HepG2 (cell line): ENCODE measurements around the gene DCTN3. TPM values are rescaled to one million over a fixed set of nuclear protein-coding genes. Genes with fewer than 3 reads are reported as not detected.

Source experiments
- ATAC-seq: fragments of 200-7000 bp; cut with Tn5 transposase; 3 replicates; pipeline ENCODE4 v1.9.1; 2020; ENCODE audit warnings: mild to moderate bottlenecking, moderate library complexity
- BruUV-seq: library from RNA; stranded (reverse); fragments of 400-500 nt; replicated peaks from 2 replicates; lab custom pipeline; 2021; lab: Mats Ljungman, UMichigan
- CTCF ChIA-PET: fragments of 300-600 bp; formaldehyde crosslinking; extraction: SDS; loops from one replicate; lab custom pipeline; 2021; ENCODE audit warnings: low total read pairs, inconsistent platforms, low intra/inter-chr PET ratio; lab: Yijun Ruan, JAX
- POLR2A ChIA-PET: fragments of 350-600 bp; sonication (Branson Sonifier 250); formaldehyde crosslinking; loops from one replicate; lab custom pipeline; 2020; ENCODE audit warnings: antibody characterized with exemption, inconsistent platforms; lab: Yijun Ruan, JAX
- DNase-seq: peaks from one replicate; pipeline ENCODE4 v3.0.0-alpha.2; 2015; ENCODE audit warnings: low spot score
- FAIRE-seq: peaks from 3 replicates; lab custom pipeline; 2011; peaks lifted over from hg19 to GRCh38; lab: Jason Lieb, UNC
- H2AFZ ChIP-seq: one replicate; pipeline ENCODE4 v1.6.1; 2011; ENCODE audit warnings: low read length, inconsistent platforms
- H3K27ac ChIP-seq: fragments of 300-600 bp; 3 replicates; pipeline ENCODE4 v1.8.0; 2011; ENCODE audit warnings: mixed run types, mild to moderate bottlenecking, mixed read lengths, low read length, inconsistent platforms; ENCODE audit not compliant: insufficient read depth; ENCODE audit errors: extremely low read length
- H3K27me3 ChIP-seq, 2 experiments: fragments of 200-600 bp in 1 of 2; 2 replicates in 1 of 2; 3 replicates in 1 of 2; pipeline versions ENCODE4 v1.6.0 to v1.8.0; 2011; ENCODE audit warnings: low read length in 2 of 2, mild to moderate bottlenecking in 2 of 2, moderate library complexity in 2 of 2, inconsistent platforms in 1 of 2; ENCODE audit not compliant: insufficient read depth in 2 of 2, control insufficient read depth in 1 of 2
- H3K36me3 ChIP-seq, 2 experiments: fragments of 200-600 bp in 1 of 2; replicated peaks in 1 of 2; 2 replicates in 1 of 2; 3 replicates in 1 of 2; pipeline versions ENCODE4 v1.5.1 to v1.8.0; 2011; ENCODE audit warnings: low read length in 2 of 2, inconsistent platforms in 1 of 2; ENCODE audit not compliant: insufficient read depth in 2 of 2, control insufficient read depth in 1 of 2
- H3K4me1 ChIP-seq: 2 replicates; pipeline ENCODE4 v1.5.1; 2012; ENCODE audit warnings: low read length, inconsistent platforms; ENCODE audit not compliant: insufficient read depth
- H3K4me2 ChIP-seq: 2 replicates; pipeline ENCODE4 v1.6.0; 2011; ENCODE audit warnings: low read depth, low read length, inconsistent platforms
- H3K4me3 ChIP-seq, 3 experiments: fragments of 200-600 bp in 1 of 3; sonication (generic), shearing (Covaris generic) in 1 of 3; replicated peaks in 1 of 3; 2 replicates each; pipeline ENCODE4 v1.5.1; 2011 to 2016; ENCODE audit warnings: low read length in 3 of 3, inconsistent platforms in 2 of 3, low read depth in 2 of 3, mild to moderate bottlenecking in 2 of 3, control low read depth in 1 of 3, mixed read lengths in 1 of 3; ENCODE audit not compliant: insufficient read depth in 1 of 3
- H3K79me2 ChIP-seq: one replicate; pipeline ENCODE4 v1.6.1; 2011; ENCODE audit warnings: low read length, inconsistent platforms; ENCODE audit not compliant: insufficient read depth
- H3K9ac ChIP-seq: 2 replicates; pipeline ENCODE4 v1.6.0; 2011; ENCODE audit warnings: mild to moderate bottlenecking, low read depth, low read length, inconsistent platforms; ENCODE audit not compliant: insufficient read depth
- H3K9me3 ChIP-seq: 2 replicates; pipeline ENCODE4 v1.5.1; 2012; ENCODE audit warnings: mild to moderate bottlenecking, low read length
- H4K20me1 ChIP-seq: 2 replicates; pipeline ENCODE4 v1.6.0; 2011; ENCODE audit warnings: inconsistent platforms, mild to moderate bottlenecking, low read length, moderate library complexity; ENCODE audit not compliant: insufficient read depth
- CAMTA2 ChIP-seq: sonication (generic); formaldehyde crosslinking; IDR thresholded peaks from 2 replicates; pipeline ENCODE4 v1.4.0; 2020; ENCODE audit warnings: mild to moderate bottlenecking, missing genetic modification reagents, borderline replicate concordance
- FLYWCH1 ChIP-seq: sonication (generic); formaldehyde crosslinking; IDR thresholded peaks from 2 replicates; pipeline ENCODE4 v1.8.1; 2023; ENCODE audit warnings: mild to moderate bottlenecking, missing genetic modification reagents
- HNRNPUL1 ChIP-seq: fragments of 200-400 bp; formaldehyde crosslinking; IDR thresholded peaks from 2 replicates; pipeline ENCODE4 v1.6.1; 2017; ENCODE audit warnings: low read depth, mild to moderate bottlenecking, low read length, moderate library complexity
- HOXA3 ChIP-seq: sonication (generic); formaldehyde crosslinking; IDR thresholded peaks from 2 replicates; pipeline ENCODE4 v1.5.0; 2020; ENCODE audit warnings: missing genetic modification reagents
- MIER2 ChIP-seq: IDR thresholded peaks from 2 replicates; pipeline ENCODE4 v1.6.1; 2016; ENCODE audit warnings: missing biosample characterization, missing genetic modification reagents
- SMARCE1 ChIP-seq: fragments of 450-650 bp; IDR thresholded peaks from 2 replicates; pipeline ENCODE4 v1.6.1; 2017; ENCODE audit warnings: borderline replicate concordance
- ZFP1 ChIP-seq: IDR thresholded peaks from 2 replicates; pipeline ENCODE4 v1.6.1; 2016
- ZNF556 ChIP-seq: sonication (generic); formaldehyde crosslinking; IDR thresholded peaks from 2 replicates; pipeline ENCODE4 v1.4.0; 2020; ENCODE audit warnings: mild to moderate bottlenecking, missing genetic modification reagents, borderline replicate concordance
- ZNF577 ChIP-seq: sonication (generic); formaldehyde crosslinking; IDR thresholded peaks from 2 replicates; pipeline ENCODE4 v1.4.0; 2020; ENCODE audit warnings: mild to moderate bottlenecking, low read depth, missing genetic modification reagents, borderline replicate concordance
- ZNF761 ChIP-seq: sonication (generic); formaldehyde crosslinking; conservative IDR thresholded peaks from 2 replicates; pipeline ENCODE4 v1.4.0; 2020; ENCODE audit warnings: mild to moderate bottlenecking, missing genetic modification reagents
- WGBS: methylation state at CpG from one replicate; pipeline ENCODE4 v1.1.6; 2017; ENCODE audit warnings: low lambda C conversion rate; 5-methylcytosine and 5-hydroxymethylcytosine counted together
- in situ Hi-C: cut with HindIII; loops from 2 replicates; pipeline ENCODE4 v1.10.0; 2017; ENCODE audit warnings: low pct_unique_long_range_greater_than_20kb; ENCODE audit not compliant: extremely low pct_ligation_motif_present
- intact Hi-C: fragments of 100-400 bp; cut with micrococcal nuclease; formaldehyde crosslinking; loops from one replicate; pipeline ENCODE4 v1.10.0; 2022; ENCODE audit not compliant: unreplicated experiment
- polyA plus RNA-seq, 8 experiments: library from polyadenylated mRNA; depleted of rRNA in 3 of 8; stranded (reverse) in 7 of 8; unstranded in 1 of 8; fragments of >200 nt; fragmentation: Illumina TruSeq in 4 of 8; extraction: Trizol in 4 of 8; gene quantifications; 2 replicates each; pipeline versions ENCODE4 v1.2.1 to v1.2.3, GENCODE V29; 2011 to 2016; ENCODE audit warnings: low read depth in 4 of 8, missing spikeins in 1 of 8, mixed read lengths in 1 of 8; ENCODE audit not compliant: insufficient read depth in 1 of 8
- total RNA-seq, 5 experiments: library from RNA; depleted of rRNA; stranded (reverse); fragments of >200 nt; fragmentation: Illumina TruSeq; extraction: Trizol; gene quantifications; 2 replicates each; pipeline ENCODE4 v1.2.3, GENCODE V29; 2016; ENCODE audit warnings: low read depth in 1 of 5
- TF ChIP-seq, protein P1 (sequence below): sonication (generic); formaldehyde crosslinking; IDR thresholded peaks from 2 replicates; pipeline ENCODE4 v1.4.0; 2020; ENCODE audit warnings: missing genetic modification reagents
- TF ChIP-seq, protein P2 (sequence below): sonication (generic); formaldehyde crosslinking; IDR thresholded peaks from 2 replicates; pipeline ENCODE4 v1.4.0; 2020; ENCODE audit warnings: mild to moderate bottlenecking, missing genetic modification reagents
- TF ChIP-seq, protein P3 (sequence below): sonication (generic); formaldehyde crosslinking; IDR thresholded peaks from 2 replicates; pipeline ENCODE4 v1.5.0; 2020; ENCODE audit warnings: missing genetic modification reagents
- TF ChIP-seq, protein P4 (sequence below): sonication (generic); formaldehyde crosslinking; IDR thresholded peaks from 2 replicates; pipeline ENCODE4 v1.8.1; 2023; ENCODE audit warnings: missing genetic modification reagents, inconsistent platforms, borderline replicate concordance

The DCTN3 gene
- total and polyA plus RNA-seq, 2 of the 13 experiments (the other 11 are each of a cell fraction or from before 2014, with no cell fraction given), result 27.4 to 34.5 TPM

DNA sequence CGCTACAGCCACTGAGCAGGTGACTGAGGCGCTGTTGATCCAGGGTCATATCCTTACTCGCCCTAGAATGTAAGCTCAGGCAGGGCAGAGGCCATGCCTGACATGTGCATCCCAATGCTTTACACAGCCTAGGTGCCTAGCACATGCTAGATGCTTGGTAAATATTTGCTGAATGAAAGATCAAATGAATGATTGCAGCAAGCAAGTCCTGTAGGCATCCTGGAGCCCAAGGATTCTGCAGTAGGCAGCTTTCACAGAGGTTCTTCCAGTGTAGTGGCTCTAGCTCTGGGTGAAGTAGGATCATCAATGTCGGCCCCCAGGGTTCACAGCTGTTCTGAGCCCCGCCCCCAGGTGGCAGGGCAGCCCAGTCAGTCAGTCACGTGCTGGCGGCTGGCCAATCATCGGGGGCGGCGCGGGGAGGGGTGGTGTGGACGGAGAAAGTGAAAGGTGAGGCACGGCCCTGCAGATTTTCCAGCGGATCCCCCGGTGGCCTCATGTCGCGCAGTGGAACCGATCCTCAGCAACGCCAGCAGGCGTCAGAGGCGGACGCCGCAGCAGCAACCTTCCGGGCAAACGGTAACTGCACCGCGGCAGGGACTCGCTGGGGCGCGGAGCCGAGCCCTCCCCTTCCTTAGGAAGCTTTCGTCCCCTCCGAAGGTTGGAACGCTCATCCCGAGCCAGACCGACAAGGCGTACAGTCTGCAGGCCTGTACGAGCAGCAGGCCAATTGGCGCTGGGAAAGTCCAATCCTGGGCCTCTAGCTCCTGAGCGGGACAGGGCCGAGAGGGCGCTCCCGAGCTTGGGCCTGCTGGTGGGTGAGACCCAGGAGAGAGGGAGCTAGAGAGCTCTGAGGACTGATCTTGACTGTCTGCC, 26.2 kb upstream of the DCTN3 start, which contains the start of gene GALT:
Gene GALT (plus strand): TSS at position 465 of the 873 bp plus-strand sequence. CDS start 30 bp downstream, at position 495.
- H3K9ac ChIP-seq, result peak within 1 kb of the TSS; percentile 89
- ChIA-PET CTCF (interaction anchor here (1.6 to 2.7 kb wide), 4 partner anchors 9 to 55 kb away, joined by 4 to 12 read pairs (median 7); partner anchors contain the start of gene SIGMAR1), POLR2A (interaction anchor here (0.7 to 4.1 kb wide), 11 partner anchors 9 to 55 kb away, joined by 3 to 100 read pairs (median 4); partner anchors contain the start of genes ARID3C, CCL27, DCTN3 and RPP25L)
- intact Hi-C loops (no loop called here), in situ Hi-C loops (no loop called here)
- H3K9me3 ChIP-seq, result no peaks in the 10 kb centered on the region
- peaks cover 16% of the 10 kb centered on the region for H3K79me2 ChIP-seq
- H3K4me3 ChIP-seq, result peak within 1 kb of the TSS; percentile 75 to 88 (median 78)
- H3K27ac ChIP-seq, result peak within 1 kb of the TSS; percentile 95
- peak within 1 kb of the TSS; percentile 86 for H3K4me2 ChIP-seq
- WGBS, result 1% methylated on average over 8 of the region's 43 CpGs
- ATAC-seq, result peak; percentile 82
- FAIRE-seq, result peak; percentile 79
- H3K27me3 ChIP-seq, result no peaks in the 10 kb centered on the region; a peak in 1 of 5 replicates
- no peak within 1 kb of the TSS for H2AFZ ChIP-seq
- peak; percentile 87 for DNase-seq
- H3K4me1 ChIP-seq, result peaks cover 75% of the 10 kb centered on the region
- BruUV-seq, result no TSS peak
- no peaks in the 10 kb centered on the region for H4K20me1 ChIP-seq
- H3K36me3 ChIP-seq, result peaks cover 8 to 18% of the 10 kb centered on the region in 2 experiments
- TF ChIP-seq FLYWCH1 (CRISPR knock-in tag) (no peak), SMARCE1 (no peak), ZNF556 (no peak; the same call in 1 of the 2 replicates), CAMTA2 (CRISPR knock-in tag) (0 out of 2 replicates have a peak, but pooled peaks have one; percentile 21), ZFP1 (CRISPR knock-in tag) (no peak; the same call in 1 of the 2 replicates), HOXA3 (CRISPR knock-in tag) (peak; percentile 59), ZNF761 (CRISPR knock-in tag) (peak; percentile 82), HNRNPUL1 (no peak), ZNF577 (CRISPR knock-in tag) (no peak), MIER2 (no peak)
- TF ChIP-seq, protein P1, sequence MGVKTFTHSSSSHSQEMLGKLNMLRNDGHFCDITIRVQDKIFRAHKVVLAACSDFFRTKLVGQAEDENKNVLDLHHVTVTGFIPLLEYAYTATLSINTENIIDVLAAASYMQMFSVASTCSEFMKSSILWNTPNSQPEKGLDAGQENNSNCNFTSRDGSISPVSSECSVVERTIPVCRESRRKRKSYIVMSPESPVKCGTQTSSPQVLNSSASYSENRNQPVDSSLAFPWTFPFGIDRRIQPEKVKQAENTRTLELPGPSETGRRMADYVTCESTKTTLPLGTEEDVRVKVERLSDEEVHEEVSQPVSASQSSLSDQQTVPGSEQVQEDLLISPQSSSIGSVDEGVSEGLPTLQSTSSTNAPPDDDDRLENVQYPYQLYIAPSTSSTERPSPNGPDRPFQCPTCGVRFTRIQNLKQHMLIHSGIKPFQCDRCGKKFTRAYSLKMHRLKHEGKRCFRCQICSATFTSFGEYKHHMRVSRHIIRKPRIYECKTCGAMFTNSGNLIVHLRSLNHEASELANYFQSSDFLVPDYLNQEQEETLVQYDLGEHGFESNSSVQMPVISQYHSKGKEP (CRISPR knock-in tag), result no peak
- TF ChIP-seq, protein P2, sequence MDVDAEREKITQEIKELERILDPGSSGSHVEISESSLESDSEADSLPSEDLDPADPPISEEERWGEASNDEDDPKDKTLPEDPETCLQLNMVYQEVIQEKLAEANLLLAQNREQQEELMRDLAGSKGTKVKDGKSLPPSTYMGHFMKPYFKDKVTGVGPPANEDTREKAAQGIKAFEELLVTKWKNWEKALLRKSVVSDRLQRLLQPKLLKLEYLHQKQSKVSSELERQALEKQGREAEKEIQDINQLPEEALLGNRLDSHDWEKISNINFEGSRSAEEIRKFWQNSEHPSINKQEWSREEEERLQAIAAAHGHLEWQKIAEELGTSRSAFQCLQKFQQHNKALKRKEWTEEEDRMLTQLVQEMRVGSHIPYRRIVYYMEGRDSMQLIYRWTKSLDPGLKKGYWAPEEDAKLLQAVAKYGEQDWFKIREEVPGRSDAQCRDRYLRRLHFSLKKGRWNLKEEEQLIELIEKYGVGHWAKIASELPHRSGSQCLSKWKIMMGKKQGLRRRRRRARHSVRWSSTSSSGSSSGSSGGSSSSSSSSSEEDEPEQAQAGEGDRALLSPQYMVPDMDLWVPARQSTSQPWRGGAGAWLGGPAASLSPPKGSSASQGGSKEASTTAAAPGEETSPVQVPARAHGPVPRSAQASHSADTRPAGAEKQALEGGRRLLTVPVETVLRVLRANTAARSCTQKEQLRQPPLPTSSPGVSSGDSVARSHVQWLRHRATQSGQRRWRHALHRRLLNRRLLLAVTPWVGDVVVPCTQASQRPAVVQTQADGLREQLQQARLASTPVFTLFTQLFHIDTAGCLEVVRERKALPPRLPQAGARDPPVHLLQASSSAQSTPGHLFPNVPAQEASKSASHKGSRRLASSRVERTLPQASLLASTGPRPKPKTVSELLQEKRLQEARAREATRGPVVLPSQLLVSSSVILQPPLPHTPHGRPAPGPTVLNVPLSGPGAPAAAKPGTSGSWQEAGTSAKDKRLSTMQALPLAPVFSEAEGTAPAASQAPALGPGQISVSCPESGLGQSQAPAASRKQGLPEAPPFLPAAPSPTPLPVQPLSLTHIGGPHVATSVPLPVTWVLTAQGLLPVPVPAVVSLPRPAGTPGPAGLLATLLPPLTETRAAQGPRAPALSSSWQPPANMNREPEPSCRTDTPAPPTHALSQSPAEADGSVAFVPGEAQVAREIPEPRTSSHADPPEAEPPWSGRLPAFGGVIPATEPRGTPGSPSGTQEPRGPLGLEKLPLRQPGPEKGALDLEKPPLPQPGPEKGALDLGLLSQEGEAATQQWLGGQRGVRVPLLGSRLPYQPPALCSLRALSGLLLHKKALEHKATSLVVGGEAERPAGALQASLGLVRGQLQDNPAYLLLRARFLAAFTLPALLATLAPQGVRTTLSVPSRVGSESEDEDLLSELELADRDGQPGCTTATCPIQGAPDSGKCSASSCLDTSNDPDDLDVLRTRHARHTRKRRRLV, result peak; percentile 81; the same call in 1 of the 2 replicates
- TF ChIP-seq, protein P3, sequence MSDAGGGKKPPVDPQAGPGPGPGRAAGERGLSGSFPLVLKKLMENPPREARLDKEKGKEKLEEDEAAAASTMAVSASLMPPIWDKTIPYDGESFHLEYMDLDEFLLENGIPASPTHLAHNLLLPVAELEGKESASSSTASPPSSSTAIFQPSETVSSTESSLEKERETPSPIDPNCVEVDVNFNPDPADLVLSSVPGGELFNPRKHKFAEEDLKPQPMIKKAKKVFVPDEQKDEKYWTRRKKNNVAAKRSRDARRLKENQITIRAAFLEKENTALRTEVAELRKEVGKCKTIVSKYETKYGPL (CRISPR knock-in tag), result no peak
- TF ChIP-seq, protein P4, sequence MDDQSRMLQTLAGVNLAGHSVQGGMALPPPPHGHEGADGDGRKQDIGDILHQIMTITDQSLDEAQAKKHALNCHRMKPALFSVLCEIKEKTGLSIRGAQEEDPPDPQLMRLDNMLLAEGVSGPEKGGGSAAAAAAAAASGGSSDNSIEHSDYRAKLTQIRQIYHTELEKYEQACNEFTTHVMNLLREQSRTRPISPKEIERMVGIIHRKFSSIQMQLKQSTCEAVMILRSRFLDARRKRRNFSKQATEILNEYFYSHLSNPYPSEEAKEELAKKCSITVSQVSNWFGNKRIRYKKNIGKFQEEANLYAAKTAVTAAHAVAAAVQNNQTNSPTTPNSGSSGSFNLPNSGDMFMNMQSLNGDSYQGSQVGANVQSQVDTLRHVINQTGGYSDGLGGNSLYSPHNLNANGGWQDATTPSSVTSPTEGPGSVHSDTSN (CRISPR knock-in tag), result no peak
